Nephron progenitor cell (in vitro differentiated cells): ENCODE results near the gene PRXL2A.
A peak's percentile ranks its signal among the peaks of the same experiment; 100 is the strongest.

Experiments used
- DNase-seq: peaks from one replicate; pipeline ENCODE4 v3.0.0; 2021
- H3K27ac Mint-ChIP-seq: 2 replicates; pipeline ENCODE4 v1.8.0; 2021; ENCODE audit warnings: mild to moderate bottlenecking, moderate library complexity, mixed read lengths
- H3K27me3 Mint-ChIP-seq: 2 replicates; pipeline ENCODE4 v1.8.0; 2021; ENCODE audit warnings: mild to moderate bottlenecking, low read depth, mixed read lengths; ENCODE audit not compliant: poor library complexity
- H3K36me3 Mint-ChIP-seq: 2 replicates; pipeline ENCODE4 v1.8.0; 2021; ENCODE audit warnings: low read depth, mixed read lengths
- H3K4me1 Mint-ChIP-seq: 2 replicates; pipeline ENCODE4 v1.8.0; 2021; ENCODE audit warnings: mixed read lengths
- H3K4me3 Mint-ChIP-seq: 2 replicates; pipeline ENCODE4 v1.8.0; 2021; ENCODE audit warnings: mild to moderate bottlenecking, moderate library complexity, mixed read lengths
- H3K9me3 Mint-ChIP-seq: 2 replicates; pipeline ENCODE4 v1.8.0; 2021; ENCODE audit warnings: mild to moderate bottlenecking, moderate library complexity, mixed read lengths
- TF ChIP-seq, protein P1 (sequence below): fragments of 200-600 bp; sonication (generic); IDR thresholded peaks from 2 replicates; pipeline ENCODE4 v1.5.0; 2021; ENCODE audit warnings: antibody characterized with exemption

PRXL2A gene

DNA sequence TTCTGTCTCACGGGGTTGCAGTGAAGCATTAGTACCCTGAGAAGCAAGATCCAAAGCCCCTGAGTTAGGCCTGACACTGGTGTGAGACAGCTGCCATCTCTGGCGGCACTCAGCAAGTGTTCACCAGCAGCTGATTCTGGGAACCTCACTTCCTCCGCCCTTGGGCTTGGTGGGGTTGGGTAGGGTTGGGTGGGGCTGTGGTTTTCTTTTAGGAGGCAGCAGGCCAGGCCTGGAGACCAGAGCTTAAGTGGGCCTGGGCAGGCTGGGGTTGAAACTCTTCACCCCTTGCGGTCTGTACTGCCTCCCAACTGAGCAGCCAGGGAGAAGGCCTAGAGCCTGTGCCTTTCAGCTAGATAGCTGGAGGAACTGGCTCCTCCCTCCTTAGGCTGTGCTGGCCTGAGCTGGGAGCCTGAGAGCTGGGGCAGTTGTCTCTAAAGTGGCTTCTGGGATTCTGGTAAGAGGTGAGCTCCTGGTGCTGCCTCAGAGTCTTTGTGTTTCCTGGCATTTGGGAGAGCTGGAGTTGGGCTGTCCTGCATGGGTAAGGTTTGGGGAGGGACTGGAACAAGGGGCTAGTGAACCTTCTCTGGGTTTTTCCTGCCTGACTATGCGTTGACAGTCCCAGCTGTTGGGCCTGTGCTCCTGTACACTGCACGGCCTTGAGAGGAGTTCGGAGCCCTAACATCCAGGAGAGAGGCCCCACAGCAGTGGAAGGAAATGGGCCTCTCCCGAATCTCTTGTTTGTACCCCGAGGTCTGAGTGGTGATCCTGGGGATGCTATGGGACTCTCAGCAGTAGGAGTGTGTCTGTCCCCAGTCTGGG is 50.9 kb downstream of the PRXL2A start:
- DNase-seq = no peak
- H3K27ac Mint-ChIP-seq = no peak overlapping the region
- no peaks in the 10 kb centered on the region for H3K36me3 Mint-ChIP-seq
- H3K27me3 Mint-ChIP-seq = no peaks in the 10 kb centered on the region
- TF ChIP-seq, protein P1, sequence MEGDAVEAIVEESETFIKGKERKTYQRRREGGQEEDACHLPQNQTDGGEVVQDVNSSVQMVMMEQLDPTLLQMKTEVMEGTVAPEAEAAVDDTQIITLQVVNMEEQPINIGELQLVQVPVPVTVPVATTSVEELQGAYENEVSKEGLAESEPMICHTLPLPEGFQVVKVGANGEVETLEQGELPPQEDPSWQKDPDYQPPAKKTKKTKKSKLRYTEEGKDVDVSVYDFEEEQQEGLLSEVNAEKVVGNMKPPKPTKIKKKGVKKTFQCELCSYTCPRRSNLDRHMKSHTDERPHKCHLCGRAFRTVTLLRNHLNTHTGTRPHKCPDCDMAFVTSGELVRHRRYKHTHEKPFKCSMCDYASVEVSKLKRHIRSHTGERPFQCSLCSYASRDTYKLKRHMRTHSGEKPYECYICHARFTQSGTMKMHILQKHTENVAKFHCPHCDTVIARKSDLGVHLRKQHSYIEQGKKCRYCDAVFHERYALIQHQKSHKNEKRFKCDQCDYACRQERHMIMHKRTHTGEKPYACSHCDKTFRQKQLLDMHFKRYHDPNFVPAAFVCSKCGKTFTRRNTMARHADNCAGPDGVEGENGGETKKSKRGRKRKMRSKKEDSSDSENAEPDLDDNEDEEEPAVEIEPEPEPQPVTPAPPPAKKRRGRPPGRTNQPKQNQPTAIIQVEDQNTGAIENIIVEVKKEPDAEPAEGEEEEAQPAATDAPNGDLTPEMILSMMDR = no peak
- no peaks in the 10 kb centered on the region for H3K9me3 Mint-ChIP-seq
- H3K4me3 Mint-ChIP-seq = no peak overlapping the region
- peaks cover 86% of the 10 kb centered on the region for H3K4me1 Mint-ChIP-seq

DNA sequence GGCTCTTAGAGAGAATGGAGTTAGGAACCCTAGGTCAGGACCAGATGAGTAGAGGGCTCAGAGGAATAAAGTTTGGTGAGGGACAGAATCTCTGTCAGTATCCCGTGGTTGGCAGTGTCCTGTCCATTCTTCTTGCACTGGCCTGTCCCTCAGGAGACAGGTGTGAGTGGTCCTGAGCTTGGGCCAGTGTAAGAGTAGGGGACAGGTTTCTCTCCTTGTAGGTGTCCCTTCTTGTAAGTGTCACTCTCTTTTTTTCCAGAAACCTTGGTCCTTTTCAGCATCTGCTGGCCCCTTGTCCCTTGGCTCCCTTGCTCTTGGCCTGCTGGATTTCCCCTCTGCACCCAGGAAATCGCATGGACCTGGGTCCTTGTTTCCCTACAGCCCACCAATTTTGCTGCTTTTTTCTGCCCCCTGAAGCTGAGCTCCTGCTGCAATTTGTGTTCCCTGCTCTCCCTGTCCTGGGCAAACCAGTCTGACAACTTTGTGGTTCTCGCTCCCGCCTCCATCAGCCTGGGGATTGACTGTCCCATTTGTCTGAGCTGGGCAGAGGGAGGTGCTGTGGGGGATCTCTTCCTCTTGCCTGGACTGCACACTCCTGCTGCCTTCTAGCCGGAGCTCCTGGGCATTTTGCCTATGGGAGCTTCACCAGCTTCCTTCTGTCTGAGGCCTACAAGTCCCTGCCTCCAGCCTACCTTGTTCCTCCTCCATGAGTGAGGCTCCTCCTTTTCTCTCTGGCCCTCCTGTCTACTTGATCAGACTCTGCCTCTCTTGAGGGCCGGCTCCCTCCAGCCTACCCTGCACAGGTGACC is 52.3 kb downstream of the PRXL2A start:
- peaks cover 92% of the 10 kb centered on the region for H3K4me1 Mint-ChIP-seq
- H3K36me3 Mint-ChIP-seq = no peaks in the 10 kb centered on the region
- peak overlapping the region; percentile 92 for H3K27ac Mint-ChIP-seq
- TF ChIP-seq, protein P1 = no peak
- H3K9me3 Mint-ChIP-seq = no peaks in the 10 kb centered on the region
- no peaks in the 10 kb centered on the region for H3K27me3 Mint-ChIP-seq
- peak overlapping the region; percentile 8 for H3K4me3 Mint-ChIP-seq
- no peak for DNase-seq

DNA sequence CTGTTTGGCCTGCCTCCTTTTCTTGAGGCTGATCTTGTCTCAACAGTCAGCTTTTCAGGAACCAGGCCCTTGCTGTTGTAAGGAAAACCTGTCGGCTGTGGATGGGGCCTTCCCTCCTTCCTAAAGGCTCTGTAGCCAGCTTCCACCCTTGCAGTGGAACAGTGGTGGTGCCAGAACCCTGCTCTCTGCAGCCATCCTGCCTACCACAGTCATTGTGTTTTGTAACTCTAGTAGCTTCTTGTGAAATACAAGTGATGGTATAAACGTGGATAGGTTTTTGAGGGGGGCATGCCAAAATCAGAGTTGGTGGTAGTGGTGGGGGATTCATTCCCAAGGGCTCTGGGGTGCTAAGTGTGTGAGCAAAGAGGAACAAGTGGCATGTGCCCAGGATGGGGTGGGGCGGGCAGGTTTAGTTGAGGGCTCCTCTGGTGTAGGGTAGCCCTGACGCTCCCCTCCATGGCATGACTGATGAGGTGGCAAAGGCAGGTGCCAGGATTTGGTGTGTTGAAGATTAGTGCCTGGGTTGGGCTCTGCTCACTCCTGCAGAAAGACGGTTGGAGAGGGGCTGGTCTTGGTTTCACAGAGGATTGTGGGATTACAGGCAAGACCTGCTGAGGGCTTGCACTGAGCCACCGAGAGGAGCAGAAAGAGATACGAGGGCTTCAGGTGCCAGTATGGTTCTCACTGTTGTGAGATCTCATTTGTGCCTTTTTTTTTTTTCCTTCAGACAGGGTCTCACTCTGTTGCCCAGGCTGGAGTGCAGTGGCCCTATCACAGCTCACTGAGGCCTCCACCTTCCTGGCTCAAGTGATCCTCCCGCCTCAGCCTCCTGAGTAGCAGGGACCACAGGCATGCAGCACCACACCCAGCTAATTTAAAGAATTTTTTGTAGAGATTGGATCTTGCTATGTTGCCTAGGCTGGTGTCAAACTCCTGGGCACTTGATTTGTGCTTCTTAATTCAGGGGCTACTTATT is 53.1 kb downstream of the PRXL2A start:
- no peaks in the 10 kb centered on the region for H3K27me3 Mint-ChIP-seq
- peaks cover 92% of the 10 kb centered on the region for H3K4me1 Mint-ChIP-seq
- peak overlapping the region; percentile 8 for H3K4me3 Mint-ChIP-seq
- no peaks in the 10 kb centered on the region for H3K36me3 Mint-ChIP-seq
- peak overlapping the region; percentile 90 for H3K27ac Mint-ChIP-seq
- TF ChIP-seq, protein P1 = no peak
- DNase-seq = no peak
- no peaks in the 10 kb centered on the region for H3K9me3 Mint-ChIP-seq

DNA sequence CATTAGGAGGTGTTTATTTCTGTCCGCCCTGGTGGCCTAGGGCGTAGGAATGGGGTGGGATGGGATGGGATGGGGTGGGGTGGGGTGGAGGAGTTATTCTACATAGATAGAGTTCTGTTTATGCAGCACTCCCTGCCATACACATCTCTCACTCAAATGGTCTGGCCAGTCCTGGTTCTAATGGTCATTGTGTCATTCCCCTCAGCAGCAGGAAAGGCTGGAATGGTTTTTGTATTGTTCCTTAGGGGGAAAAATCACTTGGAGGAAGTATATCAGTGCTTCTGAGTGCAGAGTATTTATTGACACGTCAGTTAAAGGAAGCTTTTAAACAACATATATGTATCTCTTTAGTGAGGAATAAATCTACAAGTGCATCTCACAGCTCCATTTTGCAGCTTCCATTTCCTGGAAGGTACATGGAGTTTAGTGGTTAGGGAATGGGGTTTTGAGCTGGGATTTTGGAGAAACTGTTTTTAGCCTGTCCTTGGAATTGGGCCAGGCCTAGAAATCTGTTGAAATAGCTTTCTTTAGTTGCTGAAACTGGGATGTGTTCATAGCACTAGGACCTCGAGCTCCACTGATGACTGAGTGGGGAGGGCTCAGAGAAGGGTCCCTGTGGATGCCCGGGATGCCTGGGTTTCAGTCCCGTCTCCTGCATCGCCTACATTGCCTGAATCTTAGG is 54.1 kb downstream of the PRXL2A start:
- H3K4me3 Mint-ChIP-seq = no peak overlapping the region
- no peaks in the 10 kb centered on the region for H3K36me3 Mint-ChIP-seq
- no peaks in the 10 kb centered on the region for H3K9me3 Mint-ChIP-seq
- H3K27me3 Mint-ChIP-seq = no peaks in the 10 kb centered on the region
- TF ChIP-seq, protein P1 = no peak
- H3K27ac Mint-ChIP-seq = peak overlapping the region; percentile 97
- no peak for DNase-seq
- peaks cover 100% of the 10 kb centered on the region for H3K4me1 Mint-ChIP-seq
